ENCODE data around the gene STARD10.

STARD10 gene

GRCh38 chr11:72770799-72771198, 23.0 kb downstream of the STARD10 start:
- no peak for TF ChIP-seq CTCF (IDR thresholded peaks at IDR 0.05; ENCODE audit: low read depth, low read length)
- in situ Hi-C loops (cut with HindIII; ENCODE audit: low sequenced_read_pairs) = no loop called here
- DNase-seq (ENCODE audit: low read depth, low spot score) = no peak
- no peak overlapping the region for H3K4me3 ChIP-seq (ENCODE audit: low read depth, low read length)

DNA sequence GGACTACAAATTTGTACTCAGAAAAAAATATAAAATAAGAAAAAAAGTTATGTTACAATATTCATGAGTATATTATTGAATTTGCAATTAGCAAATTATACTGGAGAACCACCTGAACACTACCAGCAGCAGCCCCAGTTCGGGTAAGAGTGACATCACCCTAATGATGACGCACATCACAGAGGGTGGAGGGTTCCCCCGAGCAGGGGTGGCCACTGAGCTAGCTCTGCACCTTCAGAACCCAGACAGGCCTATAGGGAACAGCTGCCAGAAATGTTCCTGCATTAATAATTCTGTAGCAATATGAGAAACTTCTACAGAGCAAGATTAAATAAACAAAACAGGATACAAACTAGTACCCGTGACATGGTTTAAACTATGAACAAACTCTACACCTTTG, 24.2 kb downstream of the STARD10 start:
- no peak for TF ChIP-seq CTCF (IDR thresholded peaks at IDR 0.05; ENCODE audit: low read depth, low read length)
- DNase-seq (ENCODE audit: low read depth, low spot score) = no peak
- in situ Hi-C loops (cut with HindIII; ENCODE audit: low sequenced_read_pairs) = no loop called here
- no peak overlapping the region for H3K4me3 ChIP-seq (ENCODE audit: low read depth, low read length)

DNA sequence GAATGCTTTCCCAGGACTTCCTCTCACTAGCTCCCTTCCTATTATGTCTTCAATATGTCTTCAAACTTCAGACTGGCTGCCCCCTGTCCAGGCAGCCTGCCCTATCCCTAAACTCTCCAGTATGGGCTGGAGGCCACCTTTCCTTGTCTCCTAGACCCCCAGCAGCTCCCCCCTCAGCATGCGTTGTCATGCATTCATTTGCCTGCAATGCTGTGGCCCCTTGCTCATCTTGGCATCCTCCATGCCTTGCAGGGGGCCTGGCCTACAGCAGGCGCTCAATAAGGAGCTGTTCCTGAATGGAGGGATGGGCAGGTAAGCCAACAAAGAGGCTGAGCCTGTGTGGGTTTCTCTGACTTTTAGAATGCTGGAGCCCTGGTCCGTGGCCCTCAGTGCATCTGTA, 25.3 kb downstream of the STARD10 start:
- in situ Hi-C loops (cut with HindIII; ENCODE audit: low sequenced_read_pairs) = no loop called here
- H3K4me3 ChIP-seq (ENCODE audit: low read depth, low read length) = no peak overlapping the region
- no peak for TF ChIP-seq CTCF (IDR thresholded peaks at IDR 0.05; ENCODE audit: low read depth, low read length)
- no peak for DNase-seq (ENCODE audit: low read depth, low spot score)

- no peak overlapping the region for H3K4me3 ChIP-seq (ENCODE audit: low read depth, low read length)
- in situ Hi-C loops (cut with HindIII; ENCODE audit: low sequenced_read_pairs) = no loop called here
- TF ChIP-seq CTCF (IDR thresholded peaks at IDR 0.05; ENCODE audit: low read depth, low read length) = no peak
- DNase-seq (ENCODE audit: low read depth, low spot score) = no peak
These were observed 26.4 kb downstream of the STARD10 start for GRCh38 chr11:72767203-72768062.

- DNase-seq (ENCODE audit: low read depth, low spot score) = no peak
- no peak for TF ChIP-seq CTCF (IDR thresholded peaks at IDR 0.05; ENCODE audit: low read depth, low read length)
- in situ Hi-C loops (cut with HindIII; ENCODE audit: low sequenced_read_pairs) = no loop called here
- no peak overlapping the region for H3K4me3 ChIP-seq (ENCODE audit: low read depth, low read length)
These were observed 27.5 kb downstream of the STARD10 start for GRCh38 chr11:72766152-72766902.

- DNase-seq (ENCODE audit: low read depth, low spot score) = no peak
- no peak overlapping the region for H3K4me3 ChIP-seq (ENCODE audit: low read depth, low read length)
- in situ Hi-C loops (cut with HindIII; ENCODE audit: low sequenced_read_pairs) = no loop called here
- no peak for TF ChIP-seq CTCF (IDR thresholded peaks at IDR 0.05; ENCODE audit: low read depth, low read length)
These were observed 29.3 kb downstream of the STARD10 start for GRCh38 chr11:72764503-72764902.

Measured in astrocyte of the spinal cord (primary cell).